SKM-1 (cell line): ENCODE results near the gene PEX3.
"Not testable (repeated sequence)": the region's sequence is repeated elsewhere in the genome, so short reads cannot be mapped to it uniquely, and the experiment has no call there.

Experiments used
- DNase-seq: peaks from one replicate; lab custom pipeline; 2025; ENCODE audit not compliant: unreplicated experiment; lab: John Stamatoyannopoulos, UW

PEX3 gene

DNA sequence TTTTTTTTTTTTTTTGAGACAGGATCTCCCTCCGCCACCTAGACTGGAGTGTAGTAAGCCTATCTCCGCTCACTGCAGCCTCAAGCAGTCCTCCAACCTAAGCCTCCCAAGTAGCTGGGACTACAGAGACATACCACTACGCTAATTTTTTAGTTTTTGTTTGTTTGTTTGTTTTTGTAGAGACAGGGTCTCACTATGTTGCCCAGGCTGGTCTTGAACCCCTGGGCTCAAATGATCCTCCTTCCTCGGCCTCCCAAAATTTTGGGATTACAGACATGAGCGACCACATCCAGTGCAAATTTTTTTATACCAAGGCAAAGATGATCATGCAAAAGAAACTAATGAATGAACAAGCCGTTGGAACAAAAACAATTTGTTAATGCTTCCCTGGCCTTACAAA lies 55.6 kb downstream of the PEX3 start:
- DNase-seq, result no peak

DNA sequence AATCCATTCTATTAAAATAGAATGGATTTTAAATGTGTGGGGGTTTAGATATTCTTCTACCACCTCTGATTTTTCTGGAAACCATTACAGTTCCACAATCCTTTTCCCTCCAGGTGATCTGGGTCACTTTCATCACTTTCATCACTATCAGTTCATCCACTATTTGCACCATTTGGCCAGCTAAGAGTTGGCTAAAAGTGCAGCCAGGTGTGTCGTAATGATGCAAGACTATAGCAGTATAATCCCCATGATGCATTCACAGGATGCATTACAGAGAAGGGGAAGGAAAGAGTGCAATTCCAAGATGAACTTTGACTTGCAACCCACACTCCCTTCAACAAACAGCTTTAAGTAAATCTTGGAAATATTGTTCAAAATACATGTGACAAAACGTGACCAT lies 56.0 kb downstream of the PEX3 start:
- DNase-seq, result no peak

DNA sequence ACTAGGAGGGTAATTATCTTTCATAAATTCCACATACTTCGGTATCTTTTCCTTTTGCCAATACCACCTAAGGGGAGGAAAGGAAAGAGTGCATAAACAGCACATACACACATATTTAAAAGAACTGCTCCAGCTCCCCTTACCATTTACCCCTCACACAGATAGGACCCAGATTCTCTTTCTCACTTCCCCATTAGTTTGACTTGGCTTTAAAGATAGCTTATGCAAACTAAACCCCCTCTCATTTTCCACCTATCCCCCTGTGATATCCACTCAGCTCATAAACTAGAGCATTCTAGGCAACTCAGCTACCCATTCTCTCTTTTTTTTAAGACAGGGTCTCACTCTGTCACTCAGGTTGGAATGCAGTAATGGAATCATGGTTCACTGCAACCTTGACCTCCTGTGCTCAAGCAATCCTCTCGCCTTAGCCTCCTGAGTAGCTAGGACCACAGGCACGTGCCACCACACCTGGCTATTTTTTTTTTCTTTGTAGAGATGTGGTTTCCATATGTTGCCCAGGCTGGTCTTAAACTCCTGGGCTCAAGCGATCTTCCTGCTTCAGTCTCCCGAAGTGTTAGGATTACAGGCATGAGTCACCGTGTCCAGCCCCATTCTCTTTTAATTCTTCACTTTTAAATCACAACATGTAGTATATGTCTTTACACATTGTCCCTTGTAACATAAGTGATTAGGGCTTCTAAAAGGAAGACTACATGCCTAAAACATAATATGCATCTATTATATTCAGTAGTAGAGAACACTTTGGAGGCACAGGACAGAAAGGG lies 56.9 kb downstream of the PEX3 start:
- no peak for DNase-seq

DNA sequence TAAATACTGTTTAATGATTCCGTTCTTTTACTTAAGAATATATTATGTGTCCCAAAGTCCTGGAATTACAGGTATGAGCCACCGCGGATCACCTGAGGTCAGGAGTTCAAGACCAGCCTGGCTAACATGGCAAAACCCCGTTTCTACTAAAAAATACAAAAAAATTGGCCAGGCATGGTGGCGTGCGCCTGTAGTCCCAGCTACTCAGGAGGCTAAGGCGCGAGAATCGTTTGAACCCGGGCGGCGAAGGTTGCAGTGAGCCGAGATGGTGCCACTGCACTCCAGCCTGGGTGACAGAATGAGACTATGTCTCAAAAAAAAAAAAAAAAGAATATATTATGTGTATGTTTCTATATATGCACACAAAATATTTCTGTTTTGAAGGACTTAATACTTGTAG lies 59.7 kb downstream of the PEX3 start:
- not testable (repeated sequence) for DNase-seq

DNA sequence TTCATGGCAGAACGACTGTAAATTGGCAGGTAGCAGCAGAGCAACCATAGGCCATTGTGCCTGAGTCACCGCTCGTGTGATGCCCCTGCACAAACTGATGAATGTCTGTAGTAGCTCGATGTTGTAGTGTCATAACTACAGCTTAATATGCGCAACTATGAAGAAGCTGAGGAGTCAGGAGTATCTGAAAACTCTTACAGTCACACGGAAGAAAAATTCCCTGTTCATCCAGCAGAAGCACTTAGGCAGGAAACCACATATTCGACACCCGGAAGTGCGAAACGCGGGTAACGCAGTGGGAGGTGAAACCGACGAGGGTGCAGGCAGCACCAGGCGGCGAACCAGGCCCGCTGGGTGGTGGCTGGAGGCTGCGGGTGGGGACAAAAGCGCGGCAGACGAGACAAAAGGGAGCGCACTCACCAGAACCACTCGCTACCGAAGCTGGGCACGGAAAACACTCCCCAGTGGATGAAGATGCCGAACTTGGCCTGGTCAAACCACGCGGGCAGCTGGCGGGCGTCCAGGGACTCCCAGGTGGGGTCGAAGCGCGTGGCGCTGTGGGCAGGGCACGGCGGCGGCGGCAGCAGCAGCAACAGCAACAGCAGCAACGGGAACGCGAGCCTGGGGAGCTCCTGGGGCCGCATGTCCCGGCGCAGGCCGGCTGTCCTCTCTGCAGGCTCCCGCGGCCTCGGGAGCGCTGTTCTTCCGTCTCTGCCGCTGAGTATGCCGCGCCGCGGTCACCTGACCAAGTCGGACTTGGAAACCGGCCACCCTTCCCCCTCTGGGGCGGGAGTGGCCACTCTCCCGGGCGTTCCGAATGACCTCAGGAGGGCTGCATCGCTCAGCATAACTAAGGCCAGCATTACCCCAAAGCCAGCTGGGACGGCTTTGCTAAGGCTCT lies 60.6 kb downstream of the PEX3 start, which contains the start of gene FUCA2:
Gene FUCA2 (minus strand): TSS at position 730 of the 901 bp plus-strand sequence. CDS start 86 bp downstream, at position 644.
- DNase-seq, result no peak

DNA sequence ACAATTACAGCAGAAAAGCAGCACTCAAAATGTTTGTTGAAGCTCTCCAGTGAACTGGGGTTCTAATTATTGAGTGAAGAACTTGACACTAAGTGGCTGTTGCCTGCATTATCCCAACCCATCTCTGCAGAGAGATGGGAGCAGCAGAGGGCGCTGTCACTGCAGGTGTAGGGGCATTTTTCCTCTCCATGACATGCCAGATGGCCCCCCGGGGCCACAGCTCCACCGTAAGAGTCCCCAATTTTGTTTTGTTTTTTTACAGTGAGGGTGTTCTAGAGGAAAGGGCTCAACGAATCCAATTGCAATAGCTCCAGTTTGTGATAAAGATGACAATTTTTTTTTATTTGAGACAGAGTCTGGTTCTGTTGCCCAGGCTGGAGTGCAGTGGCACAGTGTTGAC lies 62.8 kb downstream of the PEX3 start:
- DNase-seq, result no peak

DNA sequence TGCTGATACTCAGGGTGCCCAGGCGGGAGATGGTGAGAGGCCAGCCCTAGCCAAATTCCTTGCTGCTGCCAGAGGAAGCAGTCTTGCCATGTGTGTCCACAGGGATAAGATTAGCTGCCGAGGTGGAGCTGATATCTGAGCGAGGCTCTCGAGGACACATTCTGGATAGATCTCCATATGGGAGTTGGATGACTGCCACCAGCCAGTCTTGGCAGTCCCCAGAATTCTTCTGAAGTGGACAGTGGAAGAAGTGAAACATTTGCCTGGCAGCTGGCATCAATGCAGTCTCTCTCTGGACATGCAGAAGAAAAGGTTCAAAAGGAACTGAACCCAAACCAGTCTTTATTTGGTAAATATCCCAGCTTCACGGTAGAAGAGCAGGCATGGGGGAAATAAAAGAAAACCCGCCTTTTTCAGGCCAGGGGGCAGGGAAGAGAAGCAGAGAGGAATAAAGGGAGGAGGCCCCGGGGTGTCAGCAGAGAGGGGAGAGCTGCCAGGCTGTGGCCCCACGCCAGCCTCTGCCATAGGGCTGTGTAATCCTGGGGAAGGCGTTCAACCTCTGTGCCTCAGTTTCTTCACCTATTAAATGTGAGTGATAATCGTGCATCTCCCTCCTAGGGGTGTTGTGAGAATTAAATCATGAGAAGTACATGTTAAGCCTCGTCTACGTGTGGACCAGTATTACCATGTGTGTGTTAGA lies 64.6 kb downstream of the PEX3 start:
- no peak for DNase-seq

DNA sequence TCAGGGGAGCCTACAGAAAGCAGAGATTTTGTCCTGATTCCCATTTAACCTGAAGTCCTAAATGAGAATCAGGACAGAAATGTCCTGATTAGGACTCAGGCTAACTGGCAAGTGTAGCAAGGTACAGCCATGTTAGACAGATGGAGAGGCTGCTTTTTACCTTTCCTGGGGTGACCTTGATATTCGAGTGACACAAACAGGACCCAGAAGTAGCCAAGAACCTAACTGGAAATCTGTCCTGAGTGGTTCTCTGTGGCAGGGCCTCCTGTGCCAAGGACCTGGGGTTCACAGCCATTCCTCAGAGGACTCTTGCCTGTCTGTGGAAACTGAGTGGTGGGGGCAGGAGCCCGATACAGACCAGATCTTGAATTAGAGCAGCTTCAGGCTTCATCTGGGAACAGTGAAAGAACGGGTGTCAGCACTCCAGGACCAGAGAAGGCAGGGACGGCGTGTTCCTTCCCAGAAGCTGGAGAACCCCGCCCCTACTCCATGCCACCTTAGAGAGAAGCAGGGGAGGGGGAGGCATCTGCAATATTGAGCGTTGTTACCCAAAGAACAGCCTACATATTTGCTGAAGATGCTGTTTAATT lies 65.3 kb downstream of the PEX3 start:
- no peak for DNase-seq

DNA sequence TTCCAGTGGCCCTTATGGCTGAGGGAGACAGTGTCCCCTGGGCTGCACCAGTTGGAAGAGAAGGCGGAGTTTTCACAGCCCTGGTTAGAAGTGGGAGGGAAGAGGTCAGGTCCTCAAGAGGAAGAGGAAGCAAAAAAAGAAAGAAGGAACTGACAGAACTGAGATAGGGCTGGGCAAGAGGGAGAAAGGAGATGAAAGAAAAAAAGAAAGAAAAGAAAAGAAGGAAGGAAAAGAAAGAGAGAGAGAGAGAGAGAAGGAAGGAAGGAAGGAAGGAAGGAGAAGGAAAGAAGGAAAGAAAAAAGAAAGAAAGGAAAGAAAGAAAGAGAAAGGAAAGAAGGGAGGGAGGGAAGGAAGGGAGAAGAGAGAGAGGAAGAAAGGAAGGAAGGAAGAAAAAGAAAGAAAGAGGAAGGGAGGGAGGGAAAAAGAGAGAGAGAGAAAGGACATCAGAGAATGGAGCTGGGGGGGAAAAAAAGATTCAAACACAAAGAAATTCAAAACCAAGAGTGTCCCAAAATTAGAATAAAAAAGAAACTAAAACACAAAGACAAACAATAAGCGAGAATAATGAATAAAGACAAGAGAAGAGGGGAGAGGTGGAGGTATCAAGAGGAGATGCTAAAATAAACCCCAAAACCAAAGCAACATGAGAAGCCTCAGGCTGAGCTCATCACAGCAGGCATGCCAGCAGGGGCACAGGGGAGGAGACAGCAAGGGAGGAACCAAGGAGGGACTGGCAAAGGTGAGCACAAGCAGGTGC lies 66.3 kb downstream of the PEX3 start:
- DNase-seq, result peak; percentile 60

DNA sequence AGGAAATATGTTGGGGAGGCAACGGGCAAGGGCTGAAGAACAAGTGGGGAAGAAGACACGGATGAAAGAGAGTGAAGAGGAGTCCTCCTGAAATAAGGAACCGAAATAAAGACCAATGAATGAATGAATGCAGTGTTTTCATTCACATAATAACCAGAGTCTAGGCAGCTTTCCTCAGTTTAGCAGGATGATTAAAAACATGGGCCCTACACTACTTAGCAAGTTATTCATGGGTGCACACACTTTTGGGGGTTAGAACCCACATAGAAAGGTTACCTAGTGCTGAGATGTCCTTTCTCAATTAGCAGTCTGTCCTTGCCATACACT lies 66.8 kb downstream of the PEX3 start:
- DNase-seq, result no peak

DNA sequence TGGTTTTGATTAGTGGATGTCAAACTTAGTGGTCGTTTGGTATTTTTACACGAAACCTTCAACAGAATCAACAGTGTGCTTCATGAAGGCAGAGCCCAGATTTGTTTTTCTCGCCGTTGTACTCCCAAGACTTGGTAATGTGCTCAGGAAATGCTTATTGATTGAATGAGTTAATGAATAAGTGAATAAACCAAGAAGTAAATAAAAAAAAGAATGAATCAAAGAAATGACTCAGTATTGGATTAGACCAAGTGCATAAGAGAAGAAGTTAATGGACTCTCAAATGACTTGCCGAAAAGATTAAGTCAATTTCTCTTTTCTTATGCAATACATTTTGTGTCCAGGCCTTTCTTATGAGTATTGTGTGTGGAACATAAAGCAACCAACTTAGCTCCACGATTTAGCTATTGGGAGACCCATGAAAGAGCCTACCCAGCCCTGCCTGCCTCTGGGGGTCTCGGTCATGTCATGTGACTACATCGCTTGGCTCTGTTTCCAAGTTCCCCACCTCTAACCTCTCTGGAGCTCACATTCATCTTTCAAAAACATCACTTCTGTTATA lies 71.5 kb downstream of the PEX3 start:
- DNase-seq, result no peak

DNA sequence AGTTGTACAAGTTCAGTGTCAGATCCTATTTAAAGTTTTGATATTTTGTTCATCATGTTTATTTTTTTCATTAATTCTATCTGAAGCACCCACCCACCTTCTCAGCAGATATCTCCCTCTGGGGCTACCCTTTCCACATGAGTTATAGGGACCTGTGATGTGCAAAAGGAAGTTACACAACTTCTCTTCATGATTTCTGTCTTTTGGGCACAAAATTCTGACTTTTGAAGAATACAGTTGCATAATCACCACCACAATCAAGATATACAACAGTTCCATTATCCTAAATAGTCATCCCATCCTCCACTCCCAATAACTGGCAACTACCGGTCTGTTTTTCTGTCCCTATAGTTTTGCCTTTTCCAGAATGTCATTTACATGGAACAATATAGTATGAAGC lies 74.8 kb downstream of the PEX3 start:
- peak; percentile 79 for DNase-seq

DNA sequence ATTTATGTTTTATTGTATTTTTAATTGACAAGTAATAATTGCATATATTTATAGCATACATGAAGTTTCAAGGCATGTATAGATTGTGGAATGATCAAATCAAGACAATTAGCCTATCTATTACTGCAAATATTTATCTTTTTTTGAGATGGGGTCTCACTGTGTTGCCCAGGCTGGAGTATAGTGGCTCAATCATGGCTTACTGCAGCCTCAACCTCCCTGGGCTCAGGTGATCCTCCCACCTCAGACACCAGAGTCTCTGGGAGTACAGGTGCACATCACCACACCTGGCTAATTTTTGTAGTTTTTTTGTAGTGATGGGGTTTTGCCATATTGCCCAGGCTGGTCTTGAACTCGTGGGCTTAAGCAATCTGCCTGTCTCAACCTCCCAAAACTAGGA lies 77.1 kb downstream of the PEX3 start:
- DNase-seq, result no peak

DNA sequence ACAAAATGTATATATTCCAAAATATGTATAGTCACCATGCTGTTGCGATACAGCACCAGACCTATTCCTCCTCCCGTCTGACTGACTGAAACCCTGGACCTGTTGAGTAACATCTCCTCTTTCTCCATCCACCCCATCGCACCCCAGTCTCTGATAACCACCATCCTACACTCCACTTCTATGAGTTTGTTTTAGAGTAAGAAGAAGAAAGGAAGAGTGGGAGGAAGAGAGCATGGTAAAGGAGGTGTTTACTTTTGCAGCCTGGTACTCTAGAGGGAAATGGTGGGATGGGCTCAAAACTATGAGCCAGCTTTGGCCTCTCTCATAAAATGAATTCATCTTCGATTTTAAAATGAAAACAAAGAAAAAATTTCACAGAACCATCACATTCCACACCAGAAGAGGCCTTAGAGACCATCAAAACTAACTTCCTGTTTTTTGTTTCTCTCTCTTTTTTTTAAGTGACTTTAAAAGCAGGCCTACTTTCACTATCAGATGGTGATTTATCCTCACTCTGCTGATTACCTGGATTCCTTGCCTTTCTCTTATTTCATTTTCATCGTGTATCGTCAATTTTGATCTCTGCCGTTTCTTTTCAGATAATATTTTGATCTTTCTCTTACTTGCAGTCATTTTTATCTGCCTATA lies 77.7 kb downstream of the PEX3 start:
- DNase-seq, result peak; percentile 72

DNA sequence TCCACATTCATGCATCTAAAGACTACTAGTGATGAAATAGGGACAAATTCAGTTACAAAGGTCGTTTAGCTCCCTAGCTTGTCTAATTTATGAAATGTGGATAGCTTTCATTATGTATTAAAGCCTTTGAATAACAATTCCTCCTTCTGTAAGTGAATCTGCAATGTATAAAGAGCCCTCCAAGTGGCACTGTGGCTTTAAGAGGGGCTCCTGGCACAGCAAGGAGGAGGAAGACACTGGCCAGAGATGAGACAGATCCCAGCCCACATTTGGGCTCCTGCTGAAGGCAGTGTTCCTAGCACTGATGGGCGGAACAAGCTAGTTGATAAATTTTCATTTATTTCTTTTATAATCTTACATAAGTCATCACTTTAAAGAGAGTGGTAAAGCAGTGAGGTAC lies 78.5 kb downstream of the PEX3 start:
- DNase-seq, result no peak

DNA sequence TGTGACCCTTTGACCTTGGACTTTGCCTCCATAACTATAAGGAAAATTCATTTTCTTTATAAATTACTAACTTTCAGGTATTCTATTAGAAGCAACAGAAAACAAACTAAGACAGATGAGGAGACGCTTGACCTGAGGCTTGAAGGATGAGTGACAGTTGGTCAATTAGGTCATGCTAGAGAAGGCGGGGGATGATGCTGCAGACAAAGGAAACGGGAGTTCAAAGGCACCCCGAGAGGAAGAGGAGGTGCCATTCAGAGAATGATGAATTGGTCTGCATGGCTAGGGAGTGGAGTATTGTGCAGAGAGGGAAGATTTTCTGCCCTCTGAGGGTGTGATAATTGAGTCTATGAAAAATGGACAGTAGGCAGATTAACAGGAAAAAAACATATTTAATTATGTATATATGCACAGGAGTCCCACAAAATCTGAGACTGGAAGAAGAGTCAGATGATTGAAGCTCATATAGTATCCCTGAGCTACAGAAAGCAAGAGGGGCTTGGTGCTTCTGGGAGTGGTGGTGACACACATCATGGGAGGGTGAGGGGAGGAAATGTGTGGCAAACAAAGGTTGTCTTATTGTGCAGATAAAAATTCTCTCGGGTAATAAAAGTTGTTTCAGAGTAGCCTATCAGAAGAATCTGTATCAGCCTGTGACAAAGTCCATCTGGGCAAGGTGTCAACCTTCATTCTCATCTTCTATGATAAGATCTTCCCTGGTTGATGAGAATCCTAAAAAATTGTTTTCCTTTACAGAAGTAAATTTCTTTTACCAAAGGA lies 81.3 kb downstream of the PEX3 start:
- DNase-seq, result no peak

DNA sequence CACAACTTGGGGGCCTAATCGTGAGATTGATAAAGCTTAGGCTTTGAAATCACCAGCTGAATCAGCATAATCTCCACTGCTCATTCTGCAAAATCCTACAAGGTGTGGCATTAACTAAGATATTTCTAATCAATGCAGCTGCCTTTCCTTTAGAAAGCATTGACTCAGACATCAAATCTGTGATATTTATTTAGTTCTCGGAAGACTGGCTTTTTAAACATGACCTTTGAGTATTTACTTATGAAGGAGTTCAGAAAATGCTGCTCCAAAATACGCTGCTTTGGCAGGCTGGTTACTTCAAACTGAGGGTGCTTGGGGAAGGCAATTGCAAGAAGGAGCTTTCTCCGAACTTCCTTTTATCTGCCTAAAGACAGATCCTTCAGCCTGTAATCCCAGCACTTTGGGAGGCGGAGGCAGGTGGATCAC lies 84.6 kb downstream of the PEX3 start:
- DNase-seq, result no peak

DNA sequence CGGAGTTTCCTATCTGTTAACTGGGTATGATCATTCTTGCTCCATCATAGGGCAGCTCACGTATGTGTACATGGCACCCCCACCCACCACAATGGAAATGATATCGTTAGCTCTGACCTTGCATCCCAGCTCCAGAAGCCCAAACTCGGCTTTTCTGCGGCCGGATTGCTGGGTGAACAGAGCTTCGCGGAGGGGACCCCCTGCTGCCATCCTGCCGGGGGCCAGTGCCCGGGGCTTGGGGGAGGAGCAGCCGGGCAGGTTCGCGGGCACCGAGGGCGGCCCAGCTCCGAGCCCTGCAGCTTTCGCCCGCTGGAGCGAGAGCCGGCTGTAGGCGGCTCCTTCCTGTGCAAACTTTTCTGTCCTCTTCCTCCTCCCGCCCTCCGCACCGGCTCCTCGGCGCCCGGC lies 85.9 kb downstream of the PEX3 start:
- peak; percentile 49 for DNase-seq
